Measurements from ENCODE around the gene PTPRN.

PTPRN gene

GRCh38 chr2:219350710-219351221, 41.6 kb upstream of the PTPRN start:
- DNase-seq, result no peak
- Histone ChIP-seq H3K36me3 (no peaks in the 10 kb centered on the region), H3K4me1 (no peaks in the 10 kb centered on the region), H3K9me3 (no peaks in the 10 kb centered on the region), H3K4me3 (ENCODE audit: low read depth, low read length) (no peak overlapping the region), H3K27me3 (no peaks in the 10 kb centered on the region)
- no peak for TF ChIP-seq CTCF (IDR thresholded peaks at IDR 0.05; ENCODE audit: low read depth, low read length)

- Histone ChIP-seq H3K27me3 (no peaks in the 10 kb centered on the region), H3K36me3 (no peaks in the 10 kb centered on the region), H3K4me1 (no peaks in the 10 kb centered on the region; the same call in 1 of the 2 replicates), H3K4me3 (ENCODE audit: low read depth, low read length) (no peak overlapping the region), H3K9me3 (no peaks in the 10 kb centered on the region)
- TF ChIP-seq CTCF (IDR thresholded peaks at IDR 0.05; ENCODE audit: low read depth, low read length), result no peak
- no peak for DNase-seq
Observed at GRCh38 chr2:219350215-219350614, 41.0 kb upstream of the PTPRN start.

- no peaks in the 10 kb centered on the region for H3K9me3 ChIP-seq
- H3K36me3 ChIP-seq, result no peaks in the 10 kb centered on the region
- peaks cover 6% of the 10 kb centered on the region for H3K4me1 ChIP-seq
- H3K4me3 ChIP-seq (ENCODE audit: low read depth, low read length), result no peak overlapping the region
- peak; percentile 9 for TF ChIP-seq CTCF (IDR thresholded peaks at IDR 0.05; ENCODE audit: low read depth, low read length)
- DNase-seq, result peak; percentile 58
- no peaks in the 10 kb centered on the region for H3K27me3 ChIP-seq
Observed at GRCh38 chr2:219344751-219345430, 35.7 kb upstream of the PTPRN start.

- DNase-seq, result no peak
- Histone ChIP-seq H3K4me1 (no peaks in the 10 kb centered on the region), H3K27me3 (no peaks in the 10 kb centered on the region), H3K9me3 (no peaks in the 10 kb centered on the region), H3K36me3 (no peaks in the 10 kb centered on the region), H3K4me3 (ENCODE audit: low read depth, low read length) (no peak overlapping the region)
- no peak for TF ChIP-seq CTCF (IDR thresholded peaks at IDR 0.05; ENCODE audit: low read depth, low read length)
Observed at GRCh38 chr2:219335373-219335786, 26.2 kb upstream of the PTPRN start.

- H3K4me1 ChIP-seq, result no peaks in the 10 kb centered on the region
- no peak for TF ChIP-seq CTCF (IDR thresholded peaks at IDR 0.05; ENCODE audit: low read depth, low read length)
- H3K36me3 ChIP-seq, result no peaks in the 10 kb centered on the region
- H3K4me3 ChIP-seq (ENCODE audit: low read depth, low read length), result no peak overlapping the region
- H3K9me3 ChIP-seq, result no peaks in the 10 kb centered on the region
- no peaks in the 10 kb centered on the region for H3K27me3 ChIP-seq
- DNase-seq, result no peak
Observed at GRCh38 chr2:219334076-219334475, 24.9 kb upstream of the PTPRN start.

GRCh38 chr2:219332542-219332941, 23.3 kb upstream of the PTPRN start, which contains the start of gene RESP18:
RESP18 (minus strand) TSS chr2:219332744.
- Histone ChIP-seq H3K36me3 (no peaks in the 10 kb centered on the region), H3K27me3 (no peaks in the 10 kb centered on the region), H3K9me3 (no peaks in the 10 kb centered on the region), H3K4me3 (ENCODE audit: low read depth, low read length) (no peak within 1 kb of the TSS), H3K4me1 (no peaks in the 10 kb centered on the region)
- no peak for TF ChIP-seq CTCF (IDR thresholded peaks at IDR 0.05; ENCODE audit: low read depth, low read length)
- no peak for DNase-seq
